ENCODE results near the gene EFCAB8.
"Not testable (repeated sequence)": the region's sequence is repeated elsewhere in the genome, so short reads cannot be mapped to it uniquely, and the experiment has no call there.

Gene EFCAB8

GRCh38 chr20:32886652-32887051 is 27.9 kb downstream of the EFCAB8 start:
- no peak for DNase-seq (ENCODE audit: low spot score)

GRCh38 chr20:32887492-32887891 is 28.8 kb downstream of the EFCAB8 start:
- DNase-seq (ENCODE audit: low spot score) = no peak

- DNase-seq (ENCODE audit: low spot score) = no peak
These were observed 29.9 kb downstream of the EFCAB8 start for GRCh38 chr20:32888636-32889035.

GRCh38 chr20:32889281-32889680 is 30.6 kb downstream of the EFCAB8 start:
- no peak for DNase-seq (ENCODE audit: low spot score)

GRCh38 chr20:32891491-32891890 is 32.8 kb downstream of the EFCAB8 start:
- DNase-seq (ENCODE audit: low spot score) = no peak

- DNase-seq (ENCODE audit: low spot score) = no peak
These were observed 33.4 kb downstream of the EFCAB8 start for GRCh38 chr20:32891926-32892660.

- DNase-seq (ENCODE audit: low spot score) = no peak
These were observed 34.7 kb downstream of the EFCAB8 start for GRCh38 chr20:32893263-32894025.

GRCh38 chr20:32894026-32894483 is 35.3 kb downstream of the EFCAB8 start:
- DNase-seq (ENCODE audit: low spot score) = no peak

- no peak for DNase-seq (ENCODE audit: low spot score)
These were observed 36.1 kb downstream of the EFCAB8 start for GRCh38 chr20:32894711-32895355.

- DNase-seq (ENCODE audit: low spot score) = no peak
These were observed 38.0 kb downstream of the EFCAB8 start for GRCh38 chr20:32896521-32897280.

GRCh38 chr20:32898729-32899128 is 40.0 kb downstream of the EFCAB8 start:
- no peak for DNase-seq (ENCODE audit: low spot score)

- DNase-seq (ENCODE audit: low spot score) = peak; percentile 52
These were observed 44.0 kb downstream of the EFCAB8 start for GRCh38 chr20:32902456-32903420.

- DNase-seq (ENCODE audit: low spot score) = no peak
These were observed 45.0 kb downstream of the EFCAB8 start for GRCh38 chr20:32903666-32904175.

- DNase-seq (ENCODE audit: low spot score) = not testable (repeated sequence)
These were observed 46.0 kb downstream of the EFCAB8 start for GRCh38 chr20:32904678-32905077.

GRCh38 chr20:32906200-32906599 is 47.5 kb downstream of the EFCAB8 start:
- no peak for DNase-seq (ENCODE audit: low spot score)

GRCh38 chr20:32906871-32907495 is 48.3 kb downstream of the EFCAB8 start:
- no peak for DNase-seq (ENCODE audit: low spot score)

GRCh38 chr20:32907886-32908285 is 49.2 kb downstream of the EFCAB8 start:
- no peak for DNase-seq (ENCODE audit: low spot score)

GRCh38 chr20:32908334-32909292 is 49.9 kb downstream of the EFCAB8 start:
- no peak for DNase-seq (ENCODE audit: low spot score)

GRCh38 chr20:32909451-32909850 is 50.7 kb downstream of the EFCAB8 start:
- DNase-seq (ENCODE audit: low spot score) = no peak

Data from kidney capillary endothelial cell (primary cell).